Dermis microvascular lymphatic vessel endothelial cell (primary cell): Measurements from ENCODE around the gene A2M. TPM values are rescaled to one million over a fixed set of nuclear protein-coding genes. Genes with fewer than 3 reads are reported as not detected.
A peak's percentile ranks its signal among the peaks of the same experiment; 100 is the strongest.

Experiments used
- DNase-seq, 2 donors: peaks; one replicate each; pipeline versions ENCODE4 v3.0.0 to v3.0.0-alpha.2; 2010; ENCODE audit warnings: low read depth in 2 of 2
- total RNA-seq: library from RNA; depleted of rRNA; stranded (reverse); fragments of >200 nt; gene quantifications from 2 replicates; pipeline ENCODE4 v1.2.1, GENCODE V29; 2014

A2M gene
- total RNA-seq, 1 donor from 2014 or later, result 13.5 TPM

- DNase-seq, result no peak
Observed at GRCh38 chr12:9074484-9075137, 41.1 kb downstream of the A2M start.

GRCh38 chr12:9073076-9073475, 42.6 kb downstream of the A2M start:
- no peak for DNase-seq

GRCh38 chr12:9072481-9073038, 43.2 kb downstream of the A2M start:
- no peak for DNase-seq

GRCh38 chr12:9071969-9072368, 43.8 kb downstream of the A2M start:
- DNase-seq, result no peak

- DNase-seq, result no peak
Observed at GRCh38 chr12:9071518-9071917, 44.2 kb downstream of the A2M start.

- no peak for DNase-seq
Observed at GRCh38 chr12:9070351-9070750, 45.4 kb downstream of the A2M start.

- no peak for DNase-seq
Observed at GRCh38 chr12:9068600-9068999, 47.1 kb downstream of the A2M start.

- no peak for DNase-seq
Observed at GRCh38 chr12:9068086-9068485, 47.6 kb downstream of the A2M start.

GRCh38 chr12:9066755-9067423, 48.8 kb downstream of the A2M start:
- no peak for DNase-seq

GRCh38 chr12:9066183-9066623, 49.5 kb downstream of the A2M start:
- no peak for DNase-seq

- DNase-seq, result no peak
Observed at GRCh38 chr12:9065607-9065856, 50.2 kb downstream of the A2M start.

GRCh38 chr12:9064815-9065606, 50.7 kb downstream of the A2M start:
- DNase-seq, result peak; percentile 43 to 69

GRCh38 chr12:9064201-9064814, 51.4 kb downstream of the A2M start:
- DNase-seq, result peak; percentile 62 to 80

GRCh38 chr12:9052610-9053009, 63.1 kb downstream of the A2M start:
- no peak for DNase-seq

- DNase-seq, result no peak
Observed at GRCh38 chr12:9051158-9051550, 64.6 kb downstream of the A2M start.

GRCh38 chr12:9050521-9051157, 65.1 kb downstream of the A2M start:
- DNase-seq, result no peak

GRCh38 chr12:9049520-9050133, 66.1 kb downstream of the A2M start:
- peak in 1 of 2 donors; percentile 54 for DNase-seq

- DNase-seq, result no peak
Observed at GRCh38 chr12:9048930-9049329, 66.8 kb downstream of the A2M start.

- no peak for DNase-seq
Observed at GRCh38 chr12:9047105-9047504, 68.6 kb downstream of the A2M start.

- DNase-seq, result no peak
Observed at GRCh38 chr12:9043766-9044165, 72.0 kb downstream of the A2M start.

- DNase-seq, result no peak
Observed at GRCh38 chr12:9041321-9041720, 74.4 kb downstream of the A2M start.
